Prostate gland (tissue), 2 donors: ENCODE data around the gene ARHGAP32.

ENCODE experiments used
- CTCF ChIP-seq, 4 experiments: fragments of 200-600 bp in 2 of 4; fragments of 450-650 bp in 2 of 4; sonication (generic) in 2 of 4; IDR thresholded peaks; 1 replicate in 3 of 4; 2 replicates in 1 of 4; pipeline ENCODE4 v1.5.1; 2016 to 2019; ENCODE audit warnings: antibody characterized with exemption in 4 of 4, mild to moderate bottlenecking in 2 of 4, moderate library complexity in 2 of 4
- POLR2A ChIP-seq: fragments of 450-650 bp; IDR thresholded peaks from one replicate; pipeline ENCODE4 v1.6.1; 2016; ENCODE audit warnings: antibody characterized with exemption, mild to moderate bottlenecking

- TF ChIP-seq POLR2A (no peak), CTCF (IDR thresholded peaks at IDR 0.05) (no peak)
These were observed 12.2 kb upstream of the ARHGAP32 start for GRCh38 chr11:129204150-129204838.
